Bronchial epithelial cell (primary cell): ENCODE measurements around the gene CRIP3. TPM values are rescaled to one million over a fixed set of nuclear protein-coding genes. Genes with fewer than 3 reads are reported as not detected.

Experiments used
- DNase-seq: peaks from one replicate; pipeline ENCODE4 v3.0.0-alpha.2; 2010; ENCODE audit warnings: low read depth
- FAIRE-seq: peaks from 2 replicates; lab custom pipeline; 2011; peaks lifted over from hg19 to GRCh38; lab: Jason Lieb, UNC
- H3K27me3 ChIP-seq: 2 replicates; pipeline ENCODE4 v1.5.1; 2011; ENCODE audit warnings: low read length; ENCODE audit not compliant: control insufficient read depth, insufficient read depth
- H3K36me3 ChIP-seq: 2 replicates; pipeline ENCODE4 v1.5.1; 2011; ENCODE audit warnings: low read length; ENCODE audit not compliant: control insufficient read depth, insufficient read depth
- H3K4me3 ChIP-seq: 2 replicates; pipeline ENCODE4 v1.5.1; 2011; ENCODE audit warnings: mild to moderate bottlenecking, low read depth, low read length, control low read depth
- CTCF ChIP-seq: IDR thresholded peaks from 2 replicates; pipeline ENCODE4 v1.5.1; 2011; ENCODE audit warnings: mild to moderate bottlenecking, moderate library complexity, low read length, control low read depth, inconsistent platforms; ENCODE audit not compliant: insufficient read depth, severe bottlenecking
- total RNA-seq: library from RNA; depleted of rRNA; stranded (reverse); fragments of >200 nt; gene quantifications from 2 replicates; pipeline ENCODE4 v1.2.1, GENCODE V29; 2014

Gene CRIP3
- total RNA-seq, 1 donor from 2014 or later, result not detected

- no peak overlapping the region for H3K4me3 ChIP-seq
- FAIRE-seq (no peak), DNase-seq (no peak)
- no peaks in the 10 kb centered on the region for H3K36me3 ChIP-seq
- H3K27me3 ChIP-seq, result peaks cover 13% of the 10 kb centered on the region
- no peak for TF ChIP-seq CTCF
Measured at GRCh38 chr6:43290339-43290904, 18.2 kb downstream of the CRIP3 start.

GRCh38 chr6:43287717-43288679 is 20.6 kb downstream of the CRIP3 start:
- FAIRE-seq (no peak), DNase-seq (no peak)
- peaks cover 14% of the 10 kb centered on the region for H3K27me3 ChIP-seq
- H3K4me3 ChIP-seq, result no peak overlapping the region
- H3K36me3 ChIP-seq, result no peaks in the 10 kb centered on the region
- no peak for TF ChIP-seq CTCF

- no peaks in the 10 kb centered on the region for H3K36me3 ChIP-seq
- no peak for FAIRE-seq
- DNase-seq, result no peak
- H3K4me3 ChIP-seq, result no peak overlapping the region
- no peak for TF ChIP-seq CTCF
- peaks cover 14% of the 10 kb centered on the region for H3K27me3 ChIP-seq
Measured at GRCh38 chr6:43286980-43287716, 21.5 kb downstream of the CRIP3 start.

- Histone ChIP-seq H3K4me3 (no peak overlapping the region), H3K36me3 (no peaks in the 10 kb centered on the region), H3K27me3 (peaks cover 14% of the 10 kb centered on the region)
- DNase-seq (no peak), FAIRE-seq (no peak)
- no peak for TF ChIP-seq CTCF
Measured at GRCh38 chr6:43286456-43286979, 22.1 kb downstream of the CRIP3 start.

- Histone ChIP-seq H3K4me3 (no peak overlapping the region), H3K27me3 (peaks cover 14% of the 10 kb centered on the region), H3K36me3 (no peaks in the 10 kb centered on the region)
- DNase-seq (no peak), FAIRE-seq (no peak)
- TF ChIP-seq CTCF, result no peak
Measured at GRCh38 chr6:43285832-43286231, 22.8 kb downstream of the CRIP3 start.
